Measurements from ENCODE around the gene RAB8B.

The RAB8B gene

DNA sequence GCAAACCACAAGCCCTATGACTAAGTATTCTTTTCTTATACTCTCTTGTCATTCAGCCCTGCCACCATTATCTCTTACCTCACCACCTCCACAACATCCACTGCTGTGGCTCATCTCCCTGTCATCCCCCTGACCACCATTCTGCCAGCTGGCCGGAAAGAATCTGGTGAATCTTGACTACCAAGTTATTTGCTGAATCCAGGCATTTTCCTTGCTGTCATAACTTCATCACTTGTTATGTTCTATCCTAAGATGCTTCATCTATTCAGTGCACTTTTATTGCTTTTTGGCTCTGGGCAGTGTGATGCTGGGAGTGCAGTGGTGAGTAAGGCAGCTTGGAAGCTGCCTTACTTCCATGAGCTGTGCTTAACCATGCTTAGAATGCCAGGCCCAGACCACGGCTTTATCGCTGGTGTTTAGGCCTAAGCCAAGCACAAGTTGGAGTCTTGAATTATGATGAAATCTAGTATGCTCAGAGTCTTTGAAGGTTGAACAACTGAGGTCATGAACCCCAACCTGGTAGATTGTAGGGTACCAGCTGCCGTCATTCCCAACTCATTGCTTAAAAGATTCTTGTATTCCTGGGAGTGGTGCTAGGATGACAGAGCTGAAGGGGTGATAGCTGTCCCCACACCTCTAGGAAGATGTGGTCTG, 61.0 kb downstream of the RAB8B start:
- no peak overlapping the region for H3K27ac ChIP-seq (ENCODE audit: extremely low read depth, low read depth, low read length)
- POLR2A ChIA-PET = no interaction called here

DNA sequence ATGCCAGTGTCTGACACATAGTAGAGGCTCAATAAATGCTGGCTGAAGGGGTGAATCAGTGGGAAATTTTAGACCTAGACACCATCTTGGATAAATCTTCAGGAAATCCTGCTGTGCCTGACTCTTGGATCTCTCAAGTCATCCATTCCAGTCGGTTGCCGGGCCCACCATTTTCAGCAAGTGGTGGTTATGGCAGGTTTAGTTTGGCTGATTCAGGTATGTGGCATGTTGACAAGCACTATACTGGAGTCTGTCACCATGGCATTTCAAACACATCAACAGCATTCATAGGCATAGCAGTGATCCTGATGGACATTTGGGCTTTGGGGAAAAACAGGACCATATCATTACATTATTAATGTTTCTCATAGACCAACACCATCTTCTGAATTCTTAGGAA, 62.3 kb downstream of the RAB8B start:
- CTCF ChIA-PET = no interaction called here
- Histone ChIP-seq H3K4me1 (ENCODE audit: control insufficient read depth, insufficient read depth, low read length) (peaks cover 7% of the 10 kb centered on the region), H3K36me3 (ENCODE audit: control insufficient read depth in 2 of 2, insufficient read depth in 1 of 2, low read length in 2 of 2) (peaks cover 0 to 4% of the 10 kb centered on the region in 2 experiments; a peak in 1 of 3 replicates), H3K27ac (ENCODE audit: extremely low read depth, low read depth, low read length) (no peak overlapping the region), H3K4me3 (ENCODE audit: low read depth, low read length) (no peak overlapping the region), H3K9me3 (ENCODE audit: control insufficient read depth, insufficient read depth, low read depth, low read length) (no peaks in the 10 kb centered on the region)
- POLR2A ChIA-PET = no interaction called here
- no peak for TF ChIP-seq ZNF114 (tag by site-specific recombination; IDR thresholded peaks at IDR 0.05)
- TF ChIP-seq ZNF654 (tag by site-specific recombination; IDR thresholded peaks at IDR 0.05; ENCODE audit: low read depth) = no peak
- TF ChIP-seq, protein P1, sequence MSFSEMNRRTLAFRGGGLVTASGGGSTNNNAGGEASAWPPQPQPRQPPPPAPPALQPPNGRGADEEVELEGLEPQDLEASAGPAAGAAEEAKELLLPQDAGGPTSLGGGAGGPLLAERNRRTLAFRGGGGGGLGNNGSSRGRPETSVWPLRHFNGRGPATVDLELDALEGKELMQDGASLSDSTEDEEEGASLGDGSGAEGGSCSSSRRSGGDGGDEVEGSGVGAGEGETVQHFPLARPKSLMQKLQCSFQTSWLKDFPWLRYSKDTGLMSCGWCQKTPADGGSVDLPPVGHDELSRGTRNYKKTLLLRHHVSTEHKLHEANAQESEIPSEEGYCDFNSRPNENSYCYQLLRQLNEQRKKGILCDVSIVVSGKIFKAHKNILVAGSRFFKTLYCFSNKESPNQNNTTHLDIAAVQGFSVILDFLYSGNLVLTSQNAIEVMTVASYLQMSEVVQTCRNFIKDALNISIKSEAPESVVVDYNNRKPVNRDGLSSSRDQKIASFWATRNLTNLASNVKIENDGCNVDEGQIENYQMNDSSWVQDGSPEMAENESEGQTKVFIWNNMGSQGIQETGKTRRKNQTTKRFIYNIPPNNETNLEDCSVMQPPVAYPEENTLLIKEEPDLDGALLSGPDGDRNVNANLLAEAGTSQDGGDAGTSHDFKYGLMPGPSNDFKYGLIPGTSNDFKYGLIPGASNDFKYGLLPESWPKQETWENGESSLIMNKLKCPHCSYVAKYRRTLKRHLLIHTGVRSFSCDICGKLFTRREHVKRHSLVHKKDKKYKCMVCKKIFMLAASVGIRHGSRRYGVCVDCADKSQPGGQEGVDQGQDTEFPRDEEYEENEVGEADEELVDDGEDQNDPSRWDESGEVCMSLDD (tag by site-specific recombination; IDR thresholded peaks at IDR 0.05) = no peak
- TF ChIP-seq, protein P2, sequence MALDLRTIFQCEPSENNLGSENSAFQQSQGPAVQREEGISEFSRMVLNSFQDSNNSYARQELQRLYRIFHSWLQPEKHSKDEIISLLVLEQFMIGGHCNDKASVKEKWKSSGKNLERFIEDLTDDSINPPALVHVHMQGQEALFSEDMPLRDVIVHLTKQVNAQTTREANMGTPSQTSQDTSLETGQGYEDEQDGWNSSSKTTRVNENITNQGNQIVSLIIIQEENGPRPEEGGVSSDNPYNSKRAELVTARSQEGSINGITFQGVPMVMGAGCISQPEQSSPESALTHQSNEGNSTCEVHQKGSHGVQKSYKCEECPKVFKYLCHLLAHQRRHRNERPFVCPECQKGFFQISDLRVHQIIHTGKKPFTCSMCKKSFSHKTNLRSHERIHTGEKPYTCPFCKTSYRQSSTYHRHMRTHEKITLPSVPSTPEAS (tag by site-specific recombination; IDR thresholded peaks at IDR 0.05) = no peak
- no peak for TF ChIP-seq ZNF561 (tag by site-specific recombination; IDR thresholded peaks at IDR 0.05; ENCODE audit: borderline replicate concordance)
- no peak for TF ChIP-seq ZBTB17 (tag by site-specific recombination; IDR thresholded peaks at IDR 0.05)
- no peak for TF ChIP-seq ZNF629 (tag by site-specific recombination; IDR thresholded peaks at IDR 0.05)
- TF ChIP-seq, protein P3, sequence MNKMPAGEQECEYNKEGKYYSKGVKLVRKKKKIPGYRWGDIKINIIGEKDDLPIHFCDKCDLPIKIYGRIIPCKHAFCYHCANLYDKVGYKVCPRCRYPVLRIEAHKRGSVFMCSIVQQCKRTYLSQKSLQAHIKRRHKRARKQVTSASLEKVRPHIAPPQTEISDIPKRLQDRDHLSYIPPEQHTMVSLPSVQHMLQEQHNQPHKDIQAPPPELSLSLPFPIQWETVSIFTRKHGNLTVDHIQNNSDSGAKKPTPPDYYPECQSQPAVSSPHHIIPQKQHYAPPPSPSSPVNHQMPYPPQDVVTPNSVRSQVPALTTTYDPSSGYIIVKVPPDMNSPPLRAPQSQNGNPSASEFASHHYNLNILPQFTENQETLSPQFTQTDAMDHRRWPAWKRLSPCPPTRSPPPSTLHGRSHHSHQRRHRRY (tag by site-specific recombination; IDR thresholded peaks at IDR 0.05) = no peak
- TF ChIP-seq ZNF324 (tag by site-specific recombination; IDR thresholded peaks at IDR 0.05) = no peak
- no peak for TF ChIP-seq YY2 (tag by site-specific recombination; IDR thresholded peaks at IDR 0.05)
- TF ChIP-seq, protein P4, sequence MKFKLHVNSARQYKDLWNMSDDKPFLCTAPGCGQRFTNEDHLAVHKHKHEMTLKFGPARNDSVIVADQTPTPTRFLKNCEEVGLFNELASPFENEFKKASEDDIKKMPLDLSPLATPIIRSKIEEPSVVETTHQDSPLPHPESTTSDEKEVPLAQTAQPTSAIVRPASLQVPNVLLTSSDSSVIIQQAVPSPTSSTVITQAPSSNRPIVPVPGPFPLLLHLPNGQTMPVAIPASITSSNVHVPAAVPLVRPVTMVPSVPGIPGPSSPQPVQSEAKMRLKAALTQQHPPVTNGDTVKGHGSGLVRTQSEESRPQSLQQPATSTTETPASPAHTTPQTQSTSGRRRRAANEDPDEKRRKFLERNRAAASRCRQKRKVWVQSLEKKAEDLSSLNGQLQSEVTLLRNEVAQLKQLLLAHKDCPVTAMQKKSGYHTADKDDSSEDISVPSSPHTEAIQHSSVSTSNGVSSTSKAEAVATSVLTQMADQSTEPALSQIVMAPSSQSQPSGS (tag by site-specific recombination; IDR thresholded peaks at IDR 0.05; ENCODE audit: low read depth) = no peak
- no peak for TF ChIP-seq ZNF626 (tag by site-specific recombination; IDR thresholded peaks at IDR 0.05)
- no peak for TF ChIP-seq ZNF169 (tag by site-specific recombination; IDR thresholded peaks at IDR 0.05)
- no peak for TF ChIP-seq ZNF292 (tag by site-specific recombination; IDR thresholded peaks at IDR 0.05; ENCODE audit: borderline replicate concordance, low read depth)
- no peak for TF ChIP-seq ZNF76 (tag by site-specific recombination; IDR thresholded peaks at IDR 0.05; ENCODE audit: borderline replicate concordance, low read depth)
- no peak for TF ChIP-seq HOXD13 (CRISPR knock-in tag; IDR thresholded peaks at IDR 0.05; ENCODE audit: borderline replicate concordance)

More for the DNA sequence above, 61.0 kb downstream of the RAB8B start:
- Histone ChIP-seq H3K36me3 (ENCODE audit: control insufficient read depth in 2 of 2, insufficient read depth in 1 of 2, low read length in 2 of 2) (peaks cover 0 to 7% of the 10 kb centered on the region in 2 experiments; a peak in 1 of 3 replicates), H3K4me1 (ENCODE audit: control insufficient read depth, insufficient read depth, low read length) (0 out of 2 replicates have a peak, but pooled peaks cover 2% of the 10 kb centered on the region), H3K4me3 (ENCODE audit: low read depth, low read length) (no peak overlapping the region), H3K9me3 (ENCODE audit: control insufficient read depth, insufficient read depth, low read depth, low read length) (no peaks in the 10 kb centered on the region)
- TF ChIP-seq MYNN (tag by site-specific recombination; IDR thresholded peaks at IDR 0.05; ENCODE audit: borderline replicate concordance) (no peak), ZNF416 (tag by site-specific recombination; IDR thresholded peaks at IDR 0.05) (no peak), ZSCAN16 (tag by site-specific recombination; IDR thresholded peaks at IDR 0.05) (no peak), KLF9 (tag by site-specific recombination; IDR thresholded peaks at IDR 0.05; ENCODE audit: low read depth) (no peak), ZNF624 (tag by site-specific recombination; IDR thresholded peaks at IDR 0.05) (no peak)
- TF ChIP-seq, protein P5, sequence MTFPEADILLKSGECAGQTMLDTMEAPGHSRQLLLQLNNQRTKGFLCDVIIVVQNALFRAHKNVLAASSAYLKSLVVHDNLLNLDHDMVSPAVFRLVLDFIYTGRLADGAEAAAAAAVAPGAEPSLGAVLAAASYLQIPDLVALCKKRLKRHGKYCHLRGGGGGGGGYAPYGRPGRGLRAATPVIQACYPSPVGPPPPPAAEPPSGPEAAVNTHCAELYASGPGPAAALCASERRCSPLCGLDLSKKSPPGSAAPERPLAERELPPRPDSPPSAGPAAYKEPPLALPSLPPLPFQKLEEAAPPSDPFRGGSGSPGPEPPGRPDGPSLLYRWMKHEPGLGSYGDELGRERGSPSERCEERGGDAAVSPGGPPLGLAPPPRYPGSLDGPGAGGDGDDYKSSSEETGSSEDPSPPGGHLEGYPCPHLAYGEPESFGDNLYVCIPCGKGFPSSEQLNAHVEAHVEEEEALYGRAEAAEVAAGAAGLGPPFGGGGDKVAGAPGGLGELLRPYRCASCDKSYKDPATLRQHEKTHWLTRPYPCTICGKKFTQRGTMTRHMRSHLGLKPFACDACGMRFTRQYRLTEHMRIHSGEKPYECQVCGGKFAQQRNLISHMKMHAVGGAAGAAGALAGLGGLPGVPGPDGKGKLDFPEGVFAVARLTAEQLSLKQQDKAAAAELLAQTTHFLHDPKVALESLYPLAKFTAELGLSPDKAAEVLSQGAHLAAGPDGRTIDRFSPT (tag by site-specific recombination; IDR thresholded peaks at IDR 0.05) = no peak
- TF ChIP-seq, protein P6, sequence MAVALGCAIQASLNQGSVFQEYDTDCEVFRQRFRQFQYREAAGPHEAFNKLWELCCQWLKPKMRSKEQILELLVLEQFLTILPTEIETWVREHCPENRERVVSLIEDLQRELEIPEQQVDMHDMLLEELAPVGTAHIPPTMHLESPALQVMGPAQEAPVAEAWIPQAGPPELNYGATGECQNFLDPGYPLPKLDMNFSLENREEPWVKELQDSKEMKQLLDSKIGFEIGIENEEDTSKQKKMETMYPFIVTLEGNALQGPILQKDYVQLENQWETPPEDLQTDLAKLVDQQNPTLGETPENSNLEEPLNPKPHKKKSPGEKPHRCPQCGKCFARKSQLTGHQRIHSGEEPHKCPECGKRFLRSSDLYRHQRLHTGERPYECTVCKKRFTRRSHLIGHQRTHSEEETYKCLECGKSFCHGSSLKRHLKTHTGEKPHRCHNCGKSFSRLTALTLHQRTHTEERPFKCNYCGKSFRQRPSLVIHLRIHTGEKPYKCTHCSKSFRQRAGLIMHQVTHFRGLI (tag by site-specific recombination; IDR thresholded peaks at IDR 0.05) = no peak
- CTCF ChIA-PET = no interaction called here
